ENCODE results near the gene ALDH3B2.
"Not testable (repeated sequence)": the region's sequence is repeated elsewhere in the genome, so short reads cannot be mapped to it uniquely, and the experiment has no call there.

The ALDH3B2 gene

DNA sequence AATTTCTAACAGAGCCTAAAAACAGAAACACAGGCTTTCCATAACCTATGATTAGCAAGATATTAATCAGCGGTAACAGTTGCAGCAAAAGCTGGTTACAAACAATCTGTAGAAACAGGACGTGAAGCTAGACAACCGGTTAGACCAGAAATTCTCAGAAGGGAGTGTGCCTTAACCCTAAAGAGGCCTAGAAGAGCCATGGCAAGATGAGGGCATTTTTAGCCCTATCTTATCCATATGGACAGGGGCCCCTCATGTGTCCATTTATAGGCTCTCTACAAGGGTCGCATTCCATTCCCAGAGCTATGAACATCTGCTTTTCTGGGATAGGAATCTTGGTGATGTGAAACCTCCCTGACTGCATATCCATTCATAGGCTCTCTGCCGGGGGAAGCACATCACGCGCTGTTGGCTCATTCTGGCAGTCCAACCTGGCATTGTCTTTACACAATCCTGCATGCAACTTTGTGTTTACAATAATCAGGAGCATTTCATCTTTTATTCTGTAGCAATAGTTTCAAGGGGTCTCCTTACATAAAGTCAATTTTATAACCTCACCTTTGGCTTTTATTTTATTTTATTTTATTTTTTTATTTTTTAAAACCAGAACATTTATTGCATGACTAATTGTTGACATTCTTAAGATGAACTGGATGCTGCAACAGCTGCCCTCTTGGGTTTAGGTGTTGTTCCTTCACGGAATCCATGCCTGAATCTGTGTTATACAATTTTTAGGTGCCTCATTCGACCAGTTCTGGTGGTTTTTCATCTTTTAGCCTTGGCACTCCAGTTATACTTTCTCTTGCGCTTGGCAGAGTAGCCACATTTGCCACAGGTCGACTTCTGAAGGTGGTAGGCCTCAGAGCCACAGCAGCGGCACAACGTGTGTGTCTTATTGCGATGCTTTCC lies 8.0 kb upstream of the ALDH3B2 start:
- DNase-seq: not testable (repeated sequence)

DNA sequence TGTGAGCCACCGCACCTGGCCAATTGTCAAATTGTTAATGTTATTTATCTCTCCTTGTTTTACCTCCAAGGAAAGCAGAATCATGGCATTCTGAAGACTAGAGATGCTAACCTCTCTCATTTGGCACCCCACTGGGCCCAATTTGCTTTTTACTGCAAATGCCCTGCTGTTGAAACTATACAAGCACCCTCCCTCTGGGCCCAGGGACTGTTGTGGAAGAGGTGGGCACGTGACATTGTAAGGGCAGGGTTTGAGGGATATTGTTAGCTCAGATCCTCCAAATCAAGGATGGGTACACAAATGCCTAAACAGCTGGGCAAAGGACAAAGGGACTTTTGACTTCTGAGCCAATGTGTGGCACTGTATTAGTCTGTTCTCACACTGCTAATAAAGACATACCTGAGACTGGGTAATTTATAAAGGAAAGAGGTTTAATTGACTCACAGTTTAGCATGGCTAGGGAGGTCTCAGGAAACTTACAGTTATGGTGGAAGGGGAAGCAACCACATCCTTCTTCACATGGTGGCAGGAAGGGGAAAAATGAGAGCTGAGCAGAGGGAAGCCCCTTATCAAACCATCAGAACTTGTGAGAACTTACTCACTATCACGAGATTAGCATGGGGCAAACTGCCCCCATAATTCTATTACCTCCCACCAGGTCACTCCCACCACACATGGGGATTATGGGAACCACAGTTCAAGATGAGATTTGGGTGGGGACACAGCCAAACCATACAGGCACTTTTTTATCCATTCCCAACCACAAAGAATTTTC lies 6.5 kb upstream of the ALDH3B2 start:
- no peak for DNase-seq

DNA sequence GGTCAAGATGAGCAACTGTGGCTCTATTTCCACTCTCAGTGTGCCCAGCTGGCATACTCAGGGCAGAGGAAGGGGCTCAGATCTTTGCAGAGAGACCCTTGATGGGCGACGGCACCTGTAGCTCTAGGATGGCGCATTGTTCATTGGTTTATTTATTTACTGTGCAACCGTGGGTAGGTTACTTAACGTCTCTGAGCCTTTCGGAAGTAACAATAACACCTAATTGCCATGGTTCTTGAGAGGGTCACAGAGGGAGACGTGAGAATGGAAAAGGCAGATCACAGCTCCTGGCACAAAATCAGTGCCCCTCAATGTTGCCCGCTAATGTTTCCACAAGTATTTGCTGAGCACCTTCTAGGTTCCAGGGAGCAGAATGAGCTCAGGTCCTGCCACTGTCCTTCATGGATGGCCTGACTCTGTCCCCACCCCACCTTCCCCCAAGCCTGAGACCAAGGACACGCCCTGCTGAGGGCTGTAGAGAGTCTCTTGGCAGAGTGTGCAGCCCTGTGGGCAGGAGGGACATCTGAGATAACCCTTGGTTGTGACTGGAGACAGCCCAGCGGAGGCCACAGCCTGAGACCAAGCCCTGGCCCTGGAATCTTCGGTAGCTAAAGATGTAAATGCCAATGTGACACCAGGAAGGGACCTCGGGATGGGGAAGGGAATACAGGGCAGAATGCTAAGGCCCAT lies 780 bp upstream of the ALDH3B2 start:
- DNase-seq: no peak

DNA sequence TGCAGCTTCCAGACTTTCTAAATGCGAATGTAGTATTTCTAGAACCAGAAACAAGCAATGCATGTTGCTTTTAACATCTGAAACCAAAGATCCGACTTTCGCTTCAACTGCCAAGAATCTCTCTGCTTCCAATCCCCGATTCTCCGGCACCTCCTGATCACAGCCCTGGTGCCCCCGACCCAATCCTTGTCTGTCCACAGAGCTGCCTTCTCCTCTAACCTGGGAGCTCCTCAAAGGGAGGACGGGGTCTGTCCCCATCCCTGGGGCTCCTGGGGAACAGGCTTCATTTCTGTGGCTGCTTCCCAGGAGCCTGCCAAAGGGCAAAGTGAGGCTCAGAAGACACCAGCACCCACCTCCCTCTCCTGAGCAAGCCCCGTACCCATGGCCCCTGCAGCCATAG lies 521 bp downstream of the ALDH3B2 start:
- DNase-seq: no peak

GRCh38 chr11:67673358-67673757 lies 1.1 kb downstream of the ALDH3B2 start:
- no peak for DNase-seq

- DNase-seq: peak in 1 of 2 experiments; percentile 21
These were observed 3.3 kb downstream of the ALDH3B2 start for GRCh38 chr11:67671211-67671520.

DNA sequence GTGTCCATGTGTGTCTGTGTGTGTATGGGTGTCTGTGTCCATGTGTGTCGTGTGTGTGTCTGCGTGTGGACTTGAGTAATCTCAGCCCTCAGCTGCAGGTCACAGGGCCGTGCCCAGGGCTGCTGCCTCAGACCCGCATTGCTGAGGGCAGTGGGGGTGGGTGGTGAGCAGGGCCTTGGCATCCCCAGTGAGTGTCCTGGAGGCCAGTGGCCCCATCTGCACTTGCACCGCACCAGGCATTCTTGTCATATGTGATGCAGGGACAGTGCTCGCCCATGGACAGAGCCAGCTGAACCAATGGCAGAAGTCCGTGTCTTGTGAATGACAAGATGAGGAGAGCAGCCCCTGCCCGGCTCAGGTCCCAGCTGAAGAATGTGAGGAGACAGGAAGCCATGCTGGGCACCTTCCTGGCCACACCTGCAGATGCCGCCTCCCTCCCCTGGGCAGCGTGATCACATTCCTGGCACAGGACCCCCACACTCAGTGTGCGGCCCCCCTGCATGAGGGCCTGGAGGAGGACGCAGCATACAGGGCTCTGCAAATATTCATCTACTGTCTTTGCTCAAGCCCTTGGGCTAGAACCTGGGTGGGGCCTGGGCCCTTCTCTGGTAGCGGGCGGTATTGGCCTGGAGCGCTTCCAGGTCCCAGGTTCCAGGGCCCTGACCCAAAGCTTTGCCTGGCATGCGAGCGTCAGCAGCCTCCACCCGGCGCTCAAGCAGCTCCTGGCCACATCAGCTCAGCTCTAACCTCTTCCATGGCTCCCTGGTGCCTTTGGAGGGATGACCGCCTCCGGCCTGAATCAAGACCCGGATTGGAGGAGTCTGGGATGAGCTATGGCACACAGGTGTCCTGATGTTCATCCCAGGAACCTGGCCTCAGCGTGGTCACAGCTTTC lies 3.9 kb downstream of the ALDH3B2 start:
- DNase-seq: no peak

DNA sequence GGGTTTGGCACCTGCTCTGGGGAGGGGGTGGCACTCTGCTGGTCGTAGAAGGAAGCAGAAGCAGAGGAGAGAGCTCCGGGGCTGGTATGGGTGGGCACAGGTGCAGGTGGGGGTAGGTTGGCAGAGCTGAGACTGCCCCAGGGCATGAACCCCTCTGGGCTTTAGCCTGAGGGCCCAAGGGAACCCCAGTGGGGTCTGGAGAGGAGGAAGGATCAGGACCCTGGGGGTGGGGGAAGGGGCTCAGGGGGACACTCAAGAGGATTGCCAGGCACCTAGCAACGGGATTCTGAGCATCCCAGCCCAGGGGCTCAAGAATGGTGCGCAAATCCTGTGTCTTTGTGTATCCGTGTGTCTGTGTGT lies 6.3 kb downstream of the ALDH3B2 start:
- DNase-seq: no peak

DNA sequence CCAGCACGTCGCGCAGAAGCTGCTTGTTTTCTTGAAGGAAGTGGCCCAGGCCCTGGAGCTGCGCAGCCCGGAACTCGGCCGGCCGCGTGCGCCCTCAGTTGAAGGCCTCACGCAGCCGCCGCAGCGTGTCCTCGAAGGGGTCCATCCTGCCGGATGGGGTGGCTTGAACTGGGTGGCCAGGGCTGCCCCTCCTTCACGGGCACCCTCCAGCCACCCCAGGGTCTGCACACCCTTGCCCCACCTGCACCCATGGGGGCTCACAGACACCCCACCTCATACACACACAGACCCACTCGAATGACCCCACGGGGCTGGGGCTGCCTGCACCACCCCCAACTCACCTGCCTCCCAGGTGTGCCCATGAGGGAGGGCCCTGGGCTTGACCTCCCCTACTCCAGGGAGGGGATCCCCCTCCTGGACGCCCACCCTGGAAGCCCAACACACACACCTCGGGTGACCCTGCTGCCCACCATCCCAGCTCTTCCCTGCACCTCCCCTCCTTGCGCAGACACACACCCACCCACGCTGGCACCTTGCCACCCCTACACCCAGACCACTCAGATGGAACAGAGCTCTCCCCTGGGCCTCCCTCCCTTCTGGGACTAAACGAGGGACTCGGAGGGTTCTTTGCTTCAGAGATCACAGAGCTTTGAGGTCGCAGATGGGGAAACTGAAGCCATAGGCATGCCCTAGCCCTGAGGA lies 6.8 kb downstream of the ALDH3B2 start:
- no peak for DNase-seq

DNA sequence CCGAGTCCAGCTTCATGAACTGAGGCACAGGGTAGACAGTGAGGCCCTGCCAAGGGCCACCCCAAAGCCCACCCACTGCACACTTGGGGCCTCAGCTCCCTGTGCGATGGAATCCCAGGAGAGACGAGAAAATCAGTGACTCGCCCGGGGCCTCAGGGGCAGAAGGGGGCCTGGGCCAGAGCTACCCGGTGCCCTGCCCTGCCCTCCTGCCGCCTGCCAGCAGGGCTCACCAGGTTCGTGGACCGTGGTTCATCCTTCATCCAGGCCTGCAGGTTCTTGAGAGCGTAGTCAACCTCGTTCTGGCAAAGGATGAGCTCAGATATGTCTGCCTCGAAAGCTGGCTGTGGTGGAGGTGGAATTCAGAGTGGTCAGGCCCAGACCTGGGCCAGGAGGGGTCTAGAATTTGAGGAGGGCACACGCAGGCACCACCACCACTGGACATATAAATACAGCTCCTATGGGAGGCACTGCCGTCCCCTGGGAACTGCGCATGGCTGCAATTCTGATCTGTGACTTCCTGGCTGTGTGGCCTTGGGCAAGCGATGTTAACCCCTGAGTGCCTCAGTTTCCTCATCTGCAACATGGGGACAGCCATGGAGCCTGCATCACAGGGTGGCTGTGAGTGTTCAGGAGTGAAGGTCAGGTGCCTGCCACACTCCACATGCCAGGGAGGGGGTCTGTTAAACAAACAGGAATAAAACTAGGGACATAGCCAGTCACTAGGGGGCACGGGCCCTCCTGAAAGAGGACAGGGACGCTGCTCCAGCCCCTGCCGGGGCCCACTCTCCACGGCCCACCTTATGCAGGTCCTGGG lies 7.5 kb downstream of the ALDH3B2 start:
- no peak for DNase-seq

- DNase-seq: no peak
These were observed 8.1 kb downstream of the ALDH3B2 start for GRCh38 chr11:67666303-67666645.

DNA sequence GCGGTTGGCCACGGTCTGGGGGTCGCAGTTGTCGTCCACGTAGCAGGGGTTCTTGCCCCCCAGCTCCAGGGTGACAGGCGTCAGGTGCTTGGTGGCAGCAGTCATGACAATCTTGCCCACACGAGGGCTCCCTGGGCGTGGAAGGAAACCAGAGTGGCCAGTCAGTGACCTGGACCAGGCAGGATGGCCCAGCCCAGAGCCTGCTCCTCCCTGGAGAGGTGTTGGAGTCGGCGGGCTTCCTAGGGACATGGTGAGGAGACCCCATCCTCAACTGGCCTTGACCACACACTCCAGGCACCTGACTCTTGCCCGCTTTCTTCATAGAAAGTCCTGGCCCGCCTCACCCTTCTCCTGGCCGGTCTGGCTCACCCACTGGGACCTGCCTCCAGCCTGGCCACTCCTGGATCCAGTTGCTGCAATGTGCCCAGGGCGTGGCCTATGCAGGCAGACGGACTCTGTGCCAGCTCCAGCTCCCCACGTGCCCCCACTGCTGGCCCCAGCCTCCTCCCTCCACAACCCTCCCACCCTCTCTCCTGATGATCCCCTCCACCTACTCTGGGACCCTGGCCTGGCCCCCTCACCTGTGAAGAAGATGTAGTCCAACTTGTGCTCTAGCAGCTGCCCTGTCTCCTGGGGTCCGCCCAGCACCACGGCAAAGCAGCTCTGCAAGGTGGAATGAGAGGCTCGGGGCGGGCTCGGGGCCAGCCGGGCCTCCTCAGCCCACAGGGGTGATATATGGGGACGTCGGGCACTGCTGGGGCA lies 8.7 kb downstream of the ALDH3B2 start:
- DNase-seq: peak in 1 of 2 experiments; percentile 3

DNA sequence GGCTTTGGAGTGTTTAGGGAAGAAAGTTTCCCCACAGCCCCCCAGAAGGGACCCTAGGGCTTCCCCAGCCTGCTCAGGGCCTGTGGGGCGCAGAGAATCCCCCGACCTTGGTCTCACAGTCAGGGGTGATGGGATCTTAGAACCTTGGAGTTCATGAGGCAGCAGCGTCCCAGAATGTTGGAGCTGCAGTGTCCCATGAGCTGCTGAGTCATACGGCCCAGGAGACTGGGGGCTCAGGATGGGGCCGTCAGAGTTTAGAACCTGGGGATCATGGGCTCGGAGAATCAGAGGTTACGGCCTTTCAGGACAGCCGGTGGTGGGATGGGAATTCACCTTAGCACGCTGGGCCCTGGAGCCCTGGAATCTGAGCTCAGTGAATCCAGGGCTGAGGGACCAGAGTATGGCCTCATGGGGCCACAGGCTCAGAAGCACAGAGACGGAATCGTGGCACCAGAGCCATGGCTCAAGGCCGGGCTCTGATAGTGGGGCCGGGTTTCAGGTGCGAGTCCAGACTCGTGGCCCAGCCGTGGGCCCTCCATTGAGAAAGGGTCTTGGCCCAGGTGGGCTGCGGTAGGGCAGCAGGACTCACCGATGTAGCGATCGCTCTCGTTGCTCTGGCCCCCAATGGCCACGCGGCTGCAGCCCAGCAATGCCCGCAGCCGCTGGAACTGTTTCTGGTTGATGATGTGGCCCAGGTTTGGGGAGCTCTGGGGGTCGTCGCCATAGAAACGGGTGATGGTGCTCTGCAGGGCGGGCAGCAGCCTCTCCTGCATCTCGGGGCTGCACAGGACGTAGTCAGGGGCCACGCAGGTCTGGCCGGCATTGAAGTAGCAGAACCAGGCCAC lies 9.5 kb downstream of the ALDH3B2 start:
- no peak for DNase-seq

GRCh38 chr11:67664213-67664585 lies 10.2 kb downstream of the ALDH3B2 start:
- DNase-seq: no peak

GRCh38 chr11:67663532-67664212 lies 10.8 kb downstream of the ALDH3B2 start:
- no peak for DNase-seq

DNA sequence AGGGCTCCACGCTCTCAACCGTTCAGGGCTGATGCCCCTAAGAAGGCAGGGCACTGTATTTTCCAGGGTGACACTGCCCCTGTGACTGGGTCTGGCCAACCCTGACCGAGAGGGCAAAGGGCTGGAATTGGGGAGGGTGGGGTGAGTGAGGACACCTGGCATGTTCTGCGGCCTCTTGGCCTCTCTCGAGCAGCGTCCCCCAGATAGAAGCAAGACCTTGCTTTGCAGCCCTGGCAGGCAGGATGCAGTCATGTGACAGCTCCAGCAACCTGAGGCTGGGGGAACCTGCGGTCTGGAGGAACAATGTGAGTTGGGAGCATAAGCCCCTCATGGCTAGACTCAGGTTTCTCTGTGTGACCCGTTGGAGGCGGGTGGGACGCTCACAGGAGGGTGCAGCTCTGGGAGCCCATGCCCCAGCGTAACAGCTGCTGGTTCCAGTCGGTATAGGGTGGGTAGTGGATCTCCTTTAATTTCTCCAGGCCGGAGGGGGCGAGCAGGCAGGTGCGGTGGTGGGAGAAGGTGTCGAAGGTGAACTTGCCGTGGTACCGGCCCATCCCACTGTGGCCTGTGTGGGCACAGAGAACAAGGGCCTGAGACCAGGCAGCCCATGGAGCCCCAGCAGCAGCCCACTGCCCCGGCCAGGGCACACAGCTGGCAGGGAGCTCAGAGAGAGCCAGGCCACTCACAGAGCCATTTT lies 11.4 kb downstream of the ALDH3B2 start:
- DNase-seq: no peak

- DNase-seq: no peak
These were observed 12.1 kb downstream of the ALDH3B2 start for GRCh38 chr11:67662142-67662834.

DNA sequence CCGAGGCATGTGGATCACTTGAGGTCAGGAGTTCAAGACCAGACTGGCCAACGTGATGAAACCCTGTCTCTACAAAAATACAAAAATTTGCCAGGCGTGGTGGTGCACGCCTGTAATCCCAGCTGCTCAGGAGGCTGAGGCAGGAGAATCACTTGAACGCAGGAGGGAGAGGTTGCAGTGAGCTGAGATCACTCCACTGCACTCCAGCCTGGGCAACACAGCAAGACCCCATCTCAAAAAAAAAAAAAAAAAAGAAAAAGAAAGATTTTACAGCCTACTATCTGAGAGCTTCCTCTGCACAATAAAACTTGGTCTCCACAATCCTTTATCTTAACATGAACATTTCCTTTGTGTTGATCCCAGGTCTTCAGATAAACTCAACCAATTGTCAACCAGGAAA lies 13.7 kb downstream of the ALDH3B2 start:
- not testable (repeated sequence) for DNase-seq

Measured in NCI-H524 (cell line).